ENCODE data around the gene TCHHL1. TPM values are rescaled to one million over a fixed set of nuclear protein-coding genes. Genes with fewer than 3 reads are reported as not detected.

The TCHHL1 gene
- polyA plus RNA-seq, 1 donor from 2014 or later = not detected

GRCh38 chr1:152078831-152079441 lies 9.9 kb downstream of the TCHHL1 start:
- Histone ChIP-seq H2AFZ (ENCODE audit: low read depth, low read length) (no peak overlapping the region), H3K9me2 (ENCODE audit: insufficient read depth, low read length) (no peaks in the 10 kb centered on the region), H3K79me2 (replicated peaks; ENCODE audit: insufficient read depth, low read length) (no peaks in the 10 kb centered on the region), H4K20me1 (ENCODE audit: insufficient read depth) (no peaks in the 10 kb centered on the region), H3F3A (ENCODE audit: insufficient read depth, low read length, poor library complexity, severe bottlenecking) (no peaks in the 10 kb centered on the region), H3K4me3 (ENCODE audit: low read length) (no peak overlapping the region), H3K9me3 (ENCODE audit: low read length) (no peaks in the 10 kb centered on the region), H3K27ac (ENCODE audit: low read length) (no peak overlapping the region), H3K27me3 (ENCODE audit: insufficient read depth, low read depth, low read length) (no peaks in the 10 kb centered on the region), H3K9ac (ENCODE audit: low read length) (no peak overlapping the region), H3K36me3 (ENCODE audit: insufficient read depth, low read length) (no peaks in the 10 kb centered on the region), H3K4me2 (ENCODE audit: low read length) (no peak overlapping the region)
- no peak for TF ChIP-seq EP300 (conservative IDR thresholded peaks at IDR 0.05; ENCODE audit: poor library complexity, severe bottlenecking)
- TF ChIP-seq REST (IDR thresholded peaks at IDR 0.05; ENCODE audit: borderline replicate concordance) = no peak
- no peak for TF ChIP-seq MXI1 (conservative IDR thresholded peaks at IDR 0.05; ENCODE audit: poor library complexity, severe bottlenecking)
- no peak for TF ChIP-seq RAD21 (conservative IDR thresholded peaks at IDR 0.05)
- no peak for TF ChIP-seq EZH2 (IDR thresholded peaks at IDR 0.05; ENCODE audit: borderline replicate concordance, insufficient read depth, low read length, poor library complexity, severe bottlenecking)
- TF ChIP-seq POLR2AphosphoS5 (IDR thresholded peaks at IDR 0.05) = no peak
- TF ChIP-seq CTCF (IDR thresholded peaks at IDR 0.05; ENCODE audit: poor library complexity, severe bottlenecking) = no peak
- TF ChIP-seq SMC3 (conservative IDR thresholded peaks at IDR 0.05; ENCODE audit: poor library complexity) = no peak
- TF ChIP-seq TAF1 (IDR thresholded peaks at IDR 0.05; ENCODE audit: low read depth) = no peak

- no peaks in the 10 kb centered on the region for H4K20me1 ChIP-seq (ENCODE audit: insufficient read depth)
- H3K27me3 ChIP-seq (ENCODE audit: insufficient read depth, low read depth, low read length) = no peaks in the 10 kb centered on the region
- H3K36me3 ChIP-seq (ENCODE audit: insufficient read depth, low read length) = no peaks in the 10 kb centered on the region
These were observed 16.6 kb downstream of the TCHHL1 start for GRCh38 chr1:152072311-152072710.

More at GRCh38 chr1:152072311-152072710, 16.6 kb downstream of the TCHHL1 start:
- no peaks in the 10 kb centered on the region for H3F3A ChIP-seq (ENCODE audit: insufficient read depth, low read length, poor library complexity, severe bottlenecking)
- no peak overlapping the region for H3K27ac ChIP-seq (ENCODE audit: low read length)
- no peaks in the 10 kb centered on the region for H3K79me2 ChIP-seq (replicated peaks; ENCODE audit: insufficient read depth, low read length)
- no peaks in the 10 kb centered on the region for H3K9me3 ChIP-seq (ENCODE audit: low read length)
- no peak overlapping the region for H3K4me3 ChIP-seq (ENCODE audit: low read length)
- TF ChIP-seq TAF1 (IDR thresholded peaks at IDR 0.05; ENCODE audit: low read depth) = no peak
- TF ChIP-seq RAD21 (conservative IDR thresholded peaks at IDR 0.05) = no peak
- TF ChIP-seq EP300 (conservative IDR thresholded peaks at IDR 0.05; ENCODE audit: poor library complexity, severe bottlenecking) = no peak
- no peak for TF ChIP-seq MXI1 (conservative IDR thresholded peaks at IDR 0.05; ENCODE audit: poor library complexity, severe bottlenecking)
- TF ChIP-seq CTCF (IDR thresholded peaks at IDR 0.05; ENCODE audit: poor library complexity, severe bottlenecking) = no peak
- no peak for TF ChIP-seq SMC3 (conservative IDR thresholded peaks at IDR 0.05; ENCODE audit: poor library complexity)
- no peak for TF ChIP-seq EZH2 (IDR thresholded peaks at IDR 0.05; ENCODE audit: borderline replicate concordance, insufficient read depth, low read length, poor library complexity, severe bottlenecking)
- no peak for TF ChIP-seq POLR2AphosphoS5 (IDR thresholded peaks at IDR 0.05)
- no peak for TF ChIP-seq REST (IDR thresholded peaks at IDR 0.05; ENCODE audit: borderline replicate concordance)
- no peak overlapping the region for H3K4me2 ChIP-seq (ENCODE audit: low read length)
- no peaks in the 10 kb centered on the region for H3K9me2 ChIP-seq (ENCODE audit: insufficient read depth, low read length)
- no peak overlapping the region for H2AFZ ChIP-seq (ENCODE audit: low read depth, low read length)
- H3K9ac ChIP-seq (ENCODE audit: low read length) = no peak overlapping the region

Measured in neural cell (in vitro differentiated cells).